ENCODE measurements around the gene CHI3L1. TPM values are rescaled to one million over a fixed set of nuclear protein-coding genes. Genes with fewer than 3 reads are reported as not detected.

The CHI3L1 gene
- total RNA-seq, 6 experiments from 2014 or later = not detected

GRCh38 chr1:203169770-203170520, 16.6 kb downstream of the CHI3L1 start:
- no peak for TF ChIP-seq CTCF (IDR thresholded peaks at IDR 0.05)
- H3K4me1 Mint-ChIP-seq (ENCODE audit: low read depth) = peaks cover 6% of the 10 kb centered on the region; the same call in 1 of the 2 replicates
- no peak overlapping the region for H3K27ac Mint-ChIP-seq
- H3K4me3 Mint-ChIP-seq = no peak overlapping the region
- no peaks in the 10 kb centered on the region for H3K9me3 Mint-ChIP-seq
- peaks cover 9% of the 10 kb centered on the region for H3K27me3 Mint-ChIP-seq (ENCODE audit: insufficient read depth)
- H3K36me3 Mint-ChIP-seq (ENCODE audit: low read depth) = no peaks in the 10 kb centered on the region
- no peak for DNase-seq

GRCh38 chr1:203168991-203169390, 17.5 kb downstream of the CHI3L1 start:
- peaks cover 4% of the 10 kb centered on the region; the same call in 1 of the 2 replicates for H3K4me1 Mint-ChIP-seq (ENCODE audit: low read depth)
- no peak for DNase-seq
- no peak overlapping the region for H3K4me3 Mint-ChIP-seq
- H3K27ac Mint-ChIP-seq = no peak overlapping the region
- H3K27me3 Mint-ChIP-seq (ENCODE audit: insufficient read depth) = peaks cover 9% of the 10 kb centered on the region
- TF ChIP-seq CTCF (IDR thresholded peaks at IDR 0.05) = no peak
- no peaks in the 10 kb centered on the region for H3K36me3 Mint-ChIP-seq (ENCODE audit: low read depth)
- H3K9me3 Mint-ChIP-seq = no peaks in the 10 kb centered on the region

GRCh38 chr1:203168256-203168786, 18.2 kb downstream of the CHI3L1 start:
- Mint-ChIP-seq H3K9me3 (no peaks in the 10 kb centered on the region), H3K4me1 (ENCODE audit: low read depth) (no peaks in the 10 kb centered on the region), H3K27ac (no peak overlapping the region), H3K36me3 (ENCODE audit: low read depth) (no peaks in the 10 kb centered on the region), H3K27me3 (ENCODE audit: insufficient read depth) (peaks cover 9% of the 10 kb centered on the region), H3K4me3 (no peak overlapping the region)
- no peak for DNase-seq
- TF ChIP-seq CTCF (IDR thresholded peaks at IDR 0.05) = no peak

GRCh38 chr1:203167913-203168200, 18.6 kb downstream of the CHI3L1 start:
- Mint-ChIP-seq H3K36me3 (ENCODE audit: low read depth) (no peaks in the 10 kb centered on the region), H3K27ac (no peak overlapping the region), H3K4me1 (ENCODE audit: low read depth) (no peaks in the 10 kb centered on the region), H3K9me3 (no peaks in the 10 kb centered on the region), H3K4me3 (no peak overlapping the region), H3K27me3 (ENCODE audit: insufficient read depth) (peaks cover 9% of the 10 kb centered on the region)
- no peak for DNase-seq
- no peak for TF ChIP-seq CTCF (IDR thresholded peaks at IDR 0.05)

GRCh38 chr1:203167026-203167912, 19.2 kb downstream of the CHI3L1 start:
- TF ChIP-seq CTCF (IDR thresholded peaks at IDR 0.05) = no peak
- no peak overlapping the region for H3K27ac Mint-ChIP-seq
- H3K4me3 Mint-ChIP-seq = no peak overlapping the region
- no peaks in the 10 kb centered on the region for H3K36me3 Mint-ChIP-seq (ENCODE audit: low read depth)
- H3K9me3 Mint-ChIP-seq = no peaks in the 10 kb centered on the region
- no peaks in the 10 kb centered on the region for H3K4me1 Mint-ChIP-seq (ENCODE audit: low read depth)
- H3K27me3 Mint-ChIP-seq (ENCODE audit: insufficient read depth) = peaks cover 9% of the 10 kb centered on the region
- DNase-seq = no peak
